NCI-H2196 (cell line): ENCODE measurements around the gene ITIH1.
"Not testable (repeated sequence)": the region's sequence is repeated elsewhere in the genome, so short reads cannot be mapped to it uniquely, and the experiment has no call there.

ENCODE experiments used
- DNase-seq: peaks from one replicate; lab custom pipeline; 2025; ENCODE audit not compliant: unreplicated experiment; lab: John Stamatoyannopoulos, UW

ITIH1 gene, protein sequence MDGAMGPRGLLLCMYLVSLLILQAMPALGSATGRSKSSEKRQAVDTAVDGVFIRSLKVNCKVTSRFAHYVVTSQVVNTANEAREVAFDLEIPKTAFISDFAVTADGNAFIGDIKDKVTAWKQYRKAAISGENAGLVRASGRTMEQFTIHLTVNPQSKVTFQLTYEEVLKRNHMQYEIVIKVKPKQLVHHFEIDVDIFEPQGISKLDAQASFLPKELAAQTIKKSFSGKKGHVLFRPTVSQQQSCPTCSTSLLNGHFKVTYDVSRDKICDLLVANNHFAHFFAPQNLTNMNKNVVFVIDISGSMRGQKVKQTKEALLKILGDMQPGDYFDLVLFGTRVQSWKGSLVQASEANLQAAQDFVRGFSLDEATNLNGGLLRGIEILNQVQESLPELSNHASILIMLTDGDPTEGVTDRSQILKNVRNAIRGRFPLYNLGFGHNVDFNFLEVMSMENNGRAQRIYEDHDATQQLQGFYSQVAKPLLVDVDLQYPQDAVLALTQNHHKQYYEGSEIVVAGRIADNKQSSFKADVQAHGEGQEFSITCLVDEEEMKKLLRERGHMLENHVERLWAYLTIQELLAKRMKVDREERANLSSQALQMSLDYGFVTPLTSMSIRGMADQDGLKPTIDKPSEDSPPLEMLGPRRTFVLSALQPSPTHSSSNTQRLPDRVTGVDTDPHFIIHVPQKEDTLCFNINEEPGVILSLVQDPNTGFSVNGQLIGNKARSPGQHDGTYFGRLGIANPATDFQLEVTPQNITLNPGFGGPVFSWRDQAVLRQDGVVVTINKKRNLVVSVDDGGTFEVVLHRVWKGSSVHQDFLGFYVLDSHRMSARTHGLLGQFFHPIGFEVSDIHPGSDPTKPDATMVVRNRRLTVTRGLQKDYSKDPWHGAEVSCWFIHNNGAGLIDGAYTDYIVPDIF

DNA sequence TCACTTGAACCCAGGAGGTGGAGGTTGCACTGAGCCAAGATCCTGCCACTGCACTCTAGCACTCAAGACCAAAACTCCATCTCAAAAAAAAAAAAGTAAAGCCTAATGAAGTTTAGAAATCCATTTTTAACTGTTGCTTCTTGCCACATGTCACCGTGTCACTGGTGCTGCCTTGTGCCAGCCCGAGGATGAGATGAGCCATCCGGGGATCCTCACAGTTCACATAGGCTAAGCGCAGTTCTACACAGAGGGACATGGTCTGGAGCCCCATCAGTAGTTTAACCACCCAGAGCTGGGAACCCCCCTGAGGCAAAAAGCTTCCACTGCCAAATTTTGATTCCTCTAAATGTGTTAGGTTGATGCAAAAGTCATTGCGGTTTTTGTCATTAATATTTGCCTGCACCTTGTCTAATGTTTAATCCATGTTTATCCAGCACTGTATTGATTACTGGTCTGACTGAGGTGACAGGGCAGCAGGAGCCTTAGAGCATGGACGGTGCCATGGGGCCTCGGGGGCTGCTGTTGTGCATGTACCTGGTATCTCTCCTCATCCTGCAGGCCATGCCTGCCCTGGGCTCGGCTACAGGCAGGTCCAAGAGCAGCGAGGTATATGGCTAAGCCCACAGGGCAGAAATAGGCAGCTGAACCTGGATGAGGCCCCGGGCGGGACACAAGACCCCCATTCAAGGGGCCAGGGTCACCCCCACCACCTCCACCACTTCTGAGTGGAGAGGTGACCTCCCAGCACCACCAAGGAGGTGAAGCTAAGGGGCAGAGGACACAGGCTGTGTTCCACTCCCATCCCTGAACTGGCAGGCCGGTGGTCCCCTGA lies at the start of gene ITIH1:
Gene ITIH1 (plus strand): TSS at position 473 of the 832 bp plus-strand sequence. CDS start 17 bp downstream, at position 490.
- no peak for DNase-seq

DNA sequence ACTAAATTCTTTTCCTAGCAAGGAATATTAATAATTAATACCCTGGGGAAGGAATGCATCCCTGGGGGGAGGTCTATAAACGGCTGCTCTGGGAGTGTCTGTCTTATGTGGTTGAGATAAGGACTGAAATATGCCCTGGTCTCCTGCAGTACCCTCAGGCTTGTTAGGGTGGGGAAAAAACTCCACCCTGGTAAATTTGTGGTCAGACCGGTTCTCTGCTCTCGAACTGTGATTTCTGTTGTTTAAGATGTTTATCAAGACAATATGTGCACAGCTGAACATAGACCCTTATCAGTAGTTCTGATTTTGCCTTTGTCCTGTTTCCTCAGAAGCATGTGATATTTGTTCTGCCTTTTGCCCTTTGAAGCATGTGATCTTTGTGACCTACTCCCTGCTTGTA lies 48.6 kb upstream of the ITIH1 start:
- not testable (repeated sequence) for DNase-seq

DNA sequence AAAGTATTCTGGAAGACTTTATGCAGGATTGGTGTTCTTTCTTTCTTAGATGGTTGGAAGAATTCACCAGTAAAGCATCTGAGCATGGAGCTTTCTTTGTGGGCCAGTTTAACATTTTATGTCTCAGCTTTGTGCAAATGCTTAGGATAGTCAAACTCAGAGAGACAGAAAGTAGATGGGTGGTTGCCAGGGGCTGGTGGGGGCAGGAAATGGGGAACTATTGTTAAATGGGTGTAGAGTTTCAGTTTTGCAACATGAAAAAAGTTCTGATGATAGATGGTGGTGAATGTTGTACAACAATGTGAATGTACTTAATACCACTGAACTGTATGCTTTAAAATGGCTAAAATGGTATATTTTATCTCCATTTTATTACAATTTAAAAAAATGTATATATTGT lies 46.7 kb upstream of the ITIH1 start:
- DNase-seq, result no peak

DNA sequence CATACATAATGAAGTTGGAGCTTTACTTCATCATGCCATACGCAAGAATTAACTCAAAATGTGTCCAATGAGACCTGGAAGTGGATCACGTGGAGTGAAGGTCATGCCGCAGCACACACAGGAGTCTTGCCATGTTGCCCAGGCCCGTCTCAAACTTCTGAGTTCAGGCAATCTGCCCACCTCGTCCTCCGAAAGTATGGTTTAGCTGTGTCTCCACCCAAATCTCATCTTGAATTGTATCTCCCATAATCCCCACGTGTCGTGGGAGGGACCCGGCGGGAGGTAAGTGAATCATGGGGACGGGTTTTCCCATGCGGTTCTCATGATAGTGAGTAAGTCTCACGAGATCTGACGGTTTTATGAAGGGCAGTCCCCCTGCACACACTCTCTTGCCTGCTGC lies 45.8 kb upstream of the ITIH1 start:
- DNase-seq, result no peak

- no peak for DNase-seq
These were observed 44.0 kb upstream of the ITIH1 start for GRCh38 chr3:52733256-52733891.

- DNase-seq, result no peak
These were observed 37.7 kb upstream of the ITIH1 start for GRCh38 chr3:52739730-52740129.

DNA sequence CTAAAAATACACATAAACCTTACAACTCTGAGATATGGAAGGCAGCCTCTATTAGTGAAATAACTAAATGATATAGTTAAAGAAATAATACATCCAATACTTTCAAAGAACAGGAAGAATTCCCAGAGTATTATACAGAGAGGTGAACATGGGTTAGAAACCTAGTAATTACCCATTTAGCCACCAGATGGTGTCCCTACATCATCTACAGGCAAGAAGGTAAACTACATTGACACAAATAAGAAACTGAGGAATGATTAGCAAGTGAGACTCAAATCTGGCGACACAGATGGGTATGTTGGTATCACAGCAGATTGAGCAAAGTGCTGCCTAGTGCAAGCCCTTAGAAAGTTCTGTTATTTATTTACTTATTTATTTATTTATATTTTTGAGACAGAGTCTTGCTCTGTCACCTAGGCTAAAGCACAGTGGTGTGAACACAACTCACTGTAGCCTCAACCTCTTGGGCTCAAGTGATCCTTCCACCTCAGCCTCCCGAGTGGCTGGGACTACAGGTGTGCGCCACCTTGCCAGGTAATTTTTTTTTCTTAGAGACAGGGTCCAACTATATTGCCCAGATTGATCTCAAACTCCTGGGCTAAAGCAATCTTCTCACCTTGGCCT lies 34.9 kb upstream of the ITIH1 start:
- DNase-seq, result peak; percentile 6

- no peak for DNase-seq
These were observed 34.2 kb upstream of the ITIH1 start for GRCh38 chr3:52743152-52743551.

DNA sequence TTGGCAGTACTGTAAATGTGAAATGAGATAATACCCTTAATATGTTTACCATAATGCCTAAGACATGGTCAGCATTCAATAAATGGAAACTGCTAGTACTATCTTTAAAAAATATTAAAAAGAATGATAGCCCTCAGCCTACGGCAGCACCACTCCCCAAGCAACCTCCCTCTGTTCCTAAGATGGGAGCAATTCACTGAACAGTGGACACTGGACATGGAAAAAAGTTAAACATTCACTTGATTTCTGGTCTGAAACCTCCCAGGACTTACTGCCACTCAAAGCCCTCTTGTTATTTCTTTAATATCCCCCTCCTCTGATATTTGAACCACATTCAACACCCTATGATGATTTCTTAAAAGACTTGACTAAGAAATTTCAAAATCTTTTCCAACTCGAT lies 33.7 kb upstream of the ITIH1 start:
- no peak for DNase-seq

GRCh38 chr3:52752045-52752660 lies 25.2 kb upstream of the ITIH1 start:
- DNase-seq, result no peak

DNA sequence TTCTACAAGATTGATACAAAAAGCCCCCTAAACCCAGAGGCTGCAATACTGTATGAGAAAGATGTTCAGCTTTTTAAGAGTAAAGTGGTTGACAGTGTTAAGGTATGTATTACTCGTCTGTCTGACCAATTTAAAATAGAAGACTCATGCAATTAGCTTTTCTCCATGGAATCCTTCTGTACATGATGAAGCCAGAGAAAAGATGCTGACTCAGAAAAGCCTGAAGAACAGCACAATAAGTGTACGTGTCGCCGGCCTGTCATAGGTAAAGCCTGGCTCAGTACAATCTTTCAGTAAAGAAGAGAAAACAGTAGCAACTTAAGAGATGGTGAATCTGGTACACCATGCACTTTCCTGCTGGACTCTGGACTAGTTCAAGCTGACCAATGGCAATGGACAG lies 23.0 kb upstream of the ITIH1 start:
- no peak for DNase-seq

DNA sequence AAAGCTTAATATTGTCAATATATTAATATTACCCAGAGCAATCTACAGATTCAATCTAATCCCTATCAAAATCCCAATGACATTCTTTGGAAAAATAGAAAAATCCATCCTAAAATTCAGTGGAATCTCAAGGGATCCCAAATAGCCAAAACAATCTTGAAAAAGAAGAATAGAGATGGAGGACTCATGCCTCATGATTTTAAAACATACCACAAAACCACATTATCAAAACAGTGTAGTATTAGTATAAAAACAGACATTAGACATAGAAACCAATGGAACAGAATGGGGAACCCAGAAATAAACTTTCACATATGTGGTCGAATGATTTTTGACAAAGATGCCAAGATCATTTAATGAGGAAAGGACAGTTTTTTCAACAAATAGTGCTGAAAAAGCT lies 21.3 kb upstream of the ITIH1 start:
- DNase-seq, result no peak

- DNase-seq, result no peak
These were observed 13.9 kb upstream of the ITIH1 start for GRCh38 chr3:52763466-52763865.

- no peak for DNase-seq
These were observed 7.5 kb upstream of the ITIH1 start for GRCh38 chr3:52769786-52770455.

DNA sequence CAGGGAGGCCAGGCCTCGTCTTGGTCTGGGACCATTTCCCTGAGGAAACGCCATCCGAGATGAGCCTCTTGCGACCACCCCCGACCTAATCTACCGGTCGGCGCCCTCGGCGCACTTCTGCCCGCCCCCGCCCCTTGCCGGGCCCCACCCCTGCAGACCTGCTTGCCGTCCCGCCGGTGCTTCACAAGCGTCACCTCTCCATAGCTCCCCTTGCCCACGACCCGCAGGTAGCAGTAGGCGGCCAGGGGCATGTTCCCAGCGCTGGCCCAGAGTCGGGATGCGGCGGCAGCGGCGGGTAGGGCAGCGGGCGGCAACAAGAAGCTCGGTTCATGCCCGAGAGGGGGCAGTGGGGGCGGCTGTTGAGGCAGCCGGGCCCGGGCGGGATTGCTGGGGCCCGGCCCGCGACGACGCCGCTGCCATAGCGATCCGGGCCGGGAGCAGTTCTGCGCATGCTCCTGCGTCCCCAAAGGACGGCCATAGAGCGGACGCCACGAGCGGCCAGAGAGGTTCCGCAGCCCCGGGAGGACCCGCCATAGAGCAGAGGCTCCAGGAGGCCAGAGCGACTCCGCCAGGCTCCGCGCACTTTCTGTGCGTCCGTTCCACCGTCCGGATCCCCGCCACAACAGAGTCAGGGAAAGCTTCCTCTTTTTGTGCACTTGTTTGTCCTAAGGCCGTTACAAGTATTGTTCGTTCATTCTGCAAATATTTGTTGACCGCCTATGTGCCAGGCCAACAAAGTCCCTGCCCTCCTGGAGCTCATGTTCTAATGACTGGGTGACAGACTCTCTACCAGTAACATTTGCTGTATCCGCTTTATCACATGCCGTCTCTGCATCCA lies 6.7 kb upstream of the ITIH1 start, which contains the start of gene NEK4:
Gene NEK4 (minus strand): TSS at position 445 of the 838 bp plus-strand sequence. CDS start 194 bp downstream, at position 251.
- DNase-seq, result peak; percentile 83

DNA sequence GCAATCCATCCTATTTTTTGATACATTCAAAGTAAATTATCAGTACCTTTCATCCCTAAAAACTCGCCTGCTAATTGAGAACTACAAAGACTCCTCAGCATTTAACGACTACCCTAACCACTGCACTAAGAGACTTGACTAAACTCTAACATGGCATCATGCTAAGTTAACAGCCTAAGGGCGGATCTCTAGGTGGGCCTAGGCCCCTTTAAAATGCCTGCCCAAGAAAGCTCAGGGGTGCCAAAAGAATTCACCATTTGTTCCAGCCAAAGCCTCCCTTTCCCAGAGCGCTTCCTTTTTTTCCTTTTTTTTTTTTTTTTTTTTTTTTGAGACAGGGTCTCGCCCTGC lies 6.1 kb upstream of the ITIH1 start:
- DNase-seq, result no peak

DNA sequence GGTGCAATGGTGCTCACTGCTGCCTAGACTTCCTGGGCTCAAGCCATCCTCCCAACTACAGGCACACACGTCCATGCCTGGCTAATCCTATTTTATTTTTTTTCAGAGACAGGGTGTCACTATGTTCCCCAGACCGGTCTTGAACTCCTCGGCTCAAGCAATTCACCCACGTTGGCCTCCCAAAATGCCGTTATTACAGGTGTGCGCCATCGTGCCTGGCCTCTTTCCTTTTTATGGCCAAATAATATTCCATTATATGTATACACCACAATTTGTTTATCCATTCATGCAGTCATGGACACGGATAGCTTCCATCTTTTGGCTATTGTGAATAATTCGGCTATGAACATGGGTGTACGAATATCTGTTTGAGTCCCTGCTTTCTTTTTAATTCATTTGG lies 5.7 kb upstream of the ITIH1 start:
- no peak for DNase-seq

GRCh38 chr3:52773361-52774065 lies 3.9 kb upstream of the ITIH1 start:
- DNase-seq, result no peak
